NCI-H128 (cell line): ENCODE measurements around the gene MRPL41.
A peak's percentile ranks its signal among the peaks of the same experiment; 100 is the strongest.
"Not testable (repeated sequence)": the region's sequence is repeated elsewhere in the genome, so short reads cannot be mapped to it uniquely, and the experiment has no call there.

Source experiments
- DNase-seq: peaks from one replicate; lab custom pipeline; 2025; ENCODE audit not compliant: unreplicated experiment; lab: John Stamatoyannopoulos, UW

The MRPL41 gene

GRCh38 chr9:137550958-137551263, 768 bp upstream of the MRPL41 start:
- DNase-seq: not testable (repeated sequence)

GRCh38 chr9:137552022-137552768, 516 bp downstream of the MRPL41 start:
- DNase-seq: no peak

GRCh38 chr9:137553654-137554053, 2.0 kb downstream of the MRPL41 start:
- not testable (repeated sequence) for DNase-seq

- no peak for DNase-seq
Observed at GRCh38 chr9:137554349-137554748, 2.7 kb downstream of the MRPL41 start.

GRCh38 chr9:137555179-137555578, 3.5 kb downstream of the MRPL41 start:
- no peak for DNase-seq

- DNase-seq: no peak
Observed at GRCh38 chr9:137556069-137556838, 4.6 kb downstream of the MRPL41 start.

GRCh38 chr9:137558127-137558526, 6.4 kb downstream of the MRPL41 start:
- DNase-seq: no peak

GRCh38 chr9:137564134-137564533, 12.5 kb downstream of the MRPL41 start:
- DNase-seq: no peak

GRCh38 chr9:137564817-137565411, 13.2 kb downstream of the MRPL41 start:
- no peak for DNase-seq

GRCh38 chr9:137568445-137568844, 16.8 kb downstream of the MRPL41 start:
- DNase-seq: not testable (repeated sequence)

- DNase-seq: no peak
Observed at GRCh38 chr9:137569609-137570203, 18.0 kb downstream of the MRPL41 start.

- no peak for DNase-seq
Observed at GRCh38 chr9:137570566-137570965, 18.9 kb downstream of the MRPL41 start.

GRCh38 chr9:137574192-137574591, 22.5 kb downstream of the MRPL41 start:
- DNase-seq: no peak

- DNase-seq: no peak
Observed at GRCh38 chr9:137575364-137575715, 23.7 kb downstream of the MRPL41 start.

GRCh38 chr9:137575716-137576411, 24.2 kb downstream of the MRPL41 start:
- DNase-seq: no peak

GRCh38 chr9:137578518-137579258, 27.0 kb downstream of the MRPL41 start, which contains the start of gene DPH7:
Gene DPH7, minus strand, starts transcription at chr9:137578925. Its CDS starts 148 bp downstream, at chr9:137578777.
- DNase-seq: peak; percentile 76

GRCh38 chr9:137579259-137579604, 27.6 kb downstream of the MRPL41 start:
- no peak for DNase-seq

GRCh38 chr9:137580209-137580953, 28.7 kb downstream of the MRPL41 start:
- no peak for DNase-seq

GRCh38 chr9:137580954-137581322, 29.3 kb downstream of the MRPL41 start:
- DNase-seq: no peak
